ENCODE data around the gene GAP43. TPM values are rescaled to one million over a fixed set of nuclear protein-coding genes. Genes with fewer than 3 reads are reported as not detected.

The GAP43 gene
- total RNA-seq, 4 donors from 2014 or later = not detected

- TF ChIP-seq, protein P1, sequence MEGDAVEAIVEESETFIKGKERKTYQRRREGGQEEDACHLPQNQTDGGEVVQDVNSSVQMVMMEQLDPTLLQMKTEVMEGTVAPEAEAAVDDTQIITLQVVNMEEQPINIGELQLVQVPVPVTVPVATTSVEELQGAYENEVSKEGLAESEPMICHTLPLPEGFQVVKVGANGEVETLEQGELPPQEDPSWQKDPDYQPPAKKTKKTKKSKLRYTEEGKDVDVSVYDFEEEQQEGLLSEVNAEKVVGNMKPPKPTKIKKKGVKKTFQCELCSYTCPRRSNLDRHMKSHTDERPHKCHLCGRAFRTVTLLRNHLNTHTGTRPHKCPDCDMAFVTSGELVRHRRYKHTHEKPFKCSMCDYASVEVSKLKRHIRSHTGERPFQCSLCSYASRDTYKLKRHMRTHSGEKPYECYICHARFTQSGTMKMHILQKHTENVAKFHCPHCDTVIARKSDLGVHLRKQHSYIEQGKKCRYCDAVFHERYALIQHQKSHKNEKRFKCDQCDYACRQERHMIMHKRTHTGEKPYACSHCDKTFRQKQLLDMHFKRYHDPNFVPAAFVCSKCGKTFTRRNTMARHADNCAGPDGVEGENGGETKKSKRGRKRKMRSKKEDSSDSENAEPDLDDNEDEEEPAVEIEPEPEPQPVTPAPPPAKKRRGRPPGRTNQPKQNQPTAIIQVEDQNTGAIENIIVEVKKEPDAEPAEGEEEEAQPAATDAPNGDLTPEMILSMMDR (IDR thresholded peaks at IDR 0.05) = no peak
- no peak for TF ChIP-seq POLR2A (IDR thresholded peaks at IDR 0.05)
- H3K4me1 ChIP-seq = no peaks in the 10 kb centered on the region
- H3K27me3 ChIP-seq = no peaks in the 10 kb centered on the region
- 87% methylated on average over 2 of the region's 2 CpGs for WGBS, 2 donors
- H3K4me3 ChIP-seq (replicated peaks in 1 of 3) = no peak overlapping the region
- no peak for DNase-seq
- intact Hi-C loops (cut with DNase I) = no loop called here
- H3K9me3 ChIP-seq = no peaks in the 10 kb centered on the region
- H3K36me3 ChIP-seq = no peaks in the 10 kb centered on the region
- no peak overlapping the region for H3K27ac ChIP-seq
Observed at GRCh38 chr3:115646027-115646690, 22.8 kb downstream of the GAP43 start.

GRCh38 chr3:115648559-115648958, 25.2 kb downstream of the GAP43 start:
- WGBS, 2 donors = 84 to 87% methylated on average over 1 of the region's 1 CpG
- TF ChIP-seq POLR2A (IDR thresholded peaks at IDR 0.05) = no peak
- TF ChIP-seq, protein P1 (IDR thresholded peaks at IDR 0.05) = no peak
- Histone ChIP-seq H3K4me1 (no peaks in the 10 kb centered on the region), H3K27ac (no peak overlapping the region), H3K9me3 (no peaks in the 10 kb centered on the region), H3K27me3 (no peaks in the 10 kb centered on the region), H3K4me3 (replicated peaks in 1 of 3) (no peak overlapping the region), H3K36me3 (no peaks in the 10 kb centered on the region)
- intact Hi-C loops (cut with DNase I) = no loop called here
- DNase-seq = no peak

GRCh38 chr3:115651087-115651486, 27.8 kb downstream of the GAP43 start:
- Histone ChIP-seq H3K27ac (no peak overlapping the region), H3K36me3 (no peaks in the 10 kb centered on the region), H3K27me3 (no peaks in the 10 kb centered on the region), H3K4me3 (replicated peaks in 1 of 3) (no peak overlapping the region), H3K4me1 (no peaks in the 10 kb centered on the region), H3K9me3 (no peaks in the 10 kb centered on the region)
- intact Hi-C loops (cut with DNase I) = no loop called here
- DNase-seq = no peak
- WGBS, 2 donors = 83 to 96% methylated on average over 1 of the region's 1 CpG
- TF ChIP-seq, protein P1 (IDR thresholded peaks at IDR 0.05) = no peak
- no peak for TF ChIP-seq POLR2A (IDR thresholded peaks at IDR 0.05)

DNA sequence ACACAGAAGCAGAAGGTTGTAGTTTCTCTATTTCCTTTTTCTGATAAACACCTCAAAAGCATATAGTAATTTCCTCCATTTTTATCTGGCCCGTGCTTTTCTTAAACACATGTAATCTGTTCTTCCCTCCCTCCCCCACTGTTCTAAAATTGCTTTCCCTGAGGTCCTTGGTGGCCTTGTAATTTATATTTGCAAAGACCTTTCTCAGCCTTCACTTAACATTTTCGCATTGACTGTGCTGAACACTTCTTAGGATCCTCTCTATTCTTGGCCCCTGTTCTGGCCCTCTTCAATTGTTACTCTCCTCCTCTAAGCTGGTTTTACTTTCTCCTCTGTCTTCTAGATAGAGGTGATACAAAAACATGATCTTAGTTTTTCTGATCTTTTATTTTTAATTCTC, 28.3 kb downstream of the GAP43 start:
- no peak for TF ChIP-seq POLR2A (IDR thresholded peaks at IDR 0.05)
- TF ChIP-seq, protein P1 (IDR thresholded peaks at IDR 0.05) = no peak
- Histone ChIP-seq H3K36me3 (no peaks in the 10 kb centered on the region), H3K27ac (no peak overlapping the region), H3K9me3 (no peaks in the 10 kb centered on the region), H3K4me3 (replicated peaks in 1 of 3) (no peak overlapping the region), H3K27me3 (no peaks in the 10 kb centered on the region), H3K4me1 (no peaks in the 10 kb centered on the region)
- 89 to 90% methylated on average over 2 of the region's 2 CpGs for WGBS, 2 donors
- DNase-seq = no peak
- intact Hi-C loops (cut with DNase I) = no loop called here

DNA sequence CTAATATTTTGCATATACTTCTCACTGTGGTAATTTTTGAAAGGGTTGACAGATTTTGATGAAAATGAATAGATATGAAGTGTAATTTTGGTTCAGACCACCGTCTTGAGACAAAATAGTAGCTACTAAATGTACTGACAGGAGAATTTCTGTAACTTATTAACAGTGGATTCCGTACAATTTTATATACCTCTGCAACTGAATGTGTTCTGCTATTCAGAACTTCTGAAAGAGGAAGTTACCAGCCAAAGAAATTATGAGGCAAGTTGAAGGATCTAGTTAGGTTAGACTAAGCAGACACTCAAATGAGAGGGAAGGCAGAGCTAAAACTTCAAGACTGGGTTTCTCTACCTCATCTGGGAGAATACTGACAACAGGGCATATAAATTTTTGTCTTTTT, 29.4 kb downstream of the GAP43 start:
- no peaks in the 10 kb centered on the region for H3K36me3 ChIP-seq
- no peaks in the 10 kb centered on the region for H3K9me3 ChIP-seq
- DNase-seq = no peak
- intact Hi-C loops (cut with DNase I) = no loop called here
- peaks cover 0 to 2% of the 10 kb centered on the region in 2 donors for H3K4me1 ChIP-seq
- 91 to 95% methylated on average over 2 of the region's 2 CpGs for WGBS, 2 donors
- H3K27me3 ChIP-seq = no peaks in the 10 kb centered on the region
- H3K27ac ChIP-seq = no peak overlapping the region
- no peak overlapping the region for H3K4me3 ChIP-seq (replicated peaks in 1 of 3)
- TF ChIP-seq POLR2A (IDR thresholded peaks at IDR 0.05) = no peak
- TF ChIP-seq, protein P1 (IDR thresholded peaks at IDR 0.05) = no peak

Data from thyroid gland (tissue), 4 donors.